ENCODE results near the gene MOB1A. TPM values are rescaled to one million over a fixed set of nuclear protein-coding genes. Genes with fewer than 3 reads are reported as not detected.
A peak's percentile ranks its signal among the peaks of the same experiment; 100 is the strongest.
"Not testable (repeated sequence)": the region's sequence is repeated elsewhere in the genome, so short reads cannot be mapped to it uniquely, and the experiment has no call there.

The MOB1A gene
- total RNA-seq, 1 experiment from 2014 or later: 206 TPM

DNA sequence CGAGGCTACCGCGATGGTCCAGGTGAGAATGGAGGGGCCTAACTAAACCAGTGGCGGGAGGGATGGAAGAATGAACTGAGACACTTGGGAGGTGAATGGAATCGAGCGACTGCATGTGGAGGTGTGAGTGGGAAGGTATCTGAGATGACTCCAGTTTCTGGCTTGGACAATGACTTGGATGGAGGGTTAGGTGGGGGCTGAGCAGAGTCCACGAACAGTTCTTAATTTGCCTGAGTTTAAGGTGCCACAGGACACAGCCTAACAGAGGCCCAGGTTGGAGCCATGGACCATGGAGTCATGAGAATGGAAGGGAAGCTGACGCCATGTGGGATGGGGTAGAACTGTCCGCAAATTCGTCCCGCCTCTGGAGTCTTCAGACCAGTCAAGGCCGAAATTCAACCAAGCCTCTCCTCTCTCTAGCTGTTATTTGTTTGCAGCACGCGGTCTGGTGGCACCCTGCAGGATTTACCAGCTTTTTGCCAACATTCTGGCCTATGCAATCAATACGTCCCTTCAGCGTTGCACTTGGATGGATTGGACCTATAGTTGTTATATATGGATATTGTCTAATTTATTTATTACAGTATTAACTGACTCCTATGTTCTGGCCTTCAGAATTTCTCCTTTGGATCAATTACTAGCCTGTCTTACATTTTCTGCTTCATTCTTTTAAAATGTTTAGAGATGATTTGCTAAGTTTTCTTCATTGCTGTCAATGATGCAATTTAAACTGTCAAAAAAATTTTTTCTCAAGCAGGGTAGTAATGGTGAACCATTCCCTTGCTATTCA is 30.0 kb downstream of the MOB1A start:
- no peak for DNase-seq (ENCODE audit: low read depth)

DNA sequence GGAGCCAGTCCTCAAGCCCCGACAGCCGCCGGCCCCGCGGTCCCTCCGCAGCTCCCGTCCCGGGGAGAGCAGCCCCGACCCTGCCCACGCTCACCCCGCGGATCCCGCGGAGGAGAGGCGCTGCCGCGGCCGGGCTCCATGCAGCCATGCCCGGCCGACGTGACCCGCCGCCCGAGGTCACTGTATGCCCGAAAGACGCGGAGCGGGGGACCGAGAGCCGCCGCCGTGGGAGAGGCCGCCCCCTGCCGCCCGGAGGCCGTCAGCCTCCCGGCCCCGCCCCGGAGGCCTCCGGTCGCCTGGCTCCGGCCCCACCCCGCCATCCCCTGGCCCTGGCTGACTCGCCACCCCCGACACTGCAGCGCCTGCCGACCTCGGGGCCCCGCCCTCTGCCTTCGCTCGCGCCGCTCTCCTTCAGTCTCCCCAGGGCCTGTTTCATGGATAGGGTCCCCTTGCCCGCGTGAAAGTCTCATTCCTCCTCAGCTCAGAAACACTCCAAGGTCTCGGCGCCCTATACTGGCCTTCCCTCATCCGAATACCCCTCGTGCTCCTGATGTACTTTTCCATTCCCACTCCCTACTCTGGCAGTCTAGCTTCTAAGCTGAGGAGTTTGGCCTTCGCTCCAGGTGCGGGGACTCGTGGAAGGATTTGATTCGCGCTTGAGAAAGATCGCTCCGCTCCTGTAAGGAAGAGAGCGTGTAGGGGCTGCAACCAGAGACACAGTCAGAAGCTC is 30.8 kb downstream of the MOB1A start, which contains the start of gene BOLA3:
BOLA3 (minus strand) TSS at position 186 of the 730 bp plus-strand sequence; CDS start at position 148, 38 bp downstream.
- peak; percentile 73 for DNase-seq (ENCODE audit: low read depth)

DNA sequence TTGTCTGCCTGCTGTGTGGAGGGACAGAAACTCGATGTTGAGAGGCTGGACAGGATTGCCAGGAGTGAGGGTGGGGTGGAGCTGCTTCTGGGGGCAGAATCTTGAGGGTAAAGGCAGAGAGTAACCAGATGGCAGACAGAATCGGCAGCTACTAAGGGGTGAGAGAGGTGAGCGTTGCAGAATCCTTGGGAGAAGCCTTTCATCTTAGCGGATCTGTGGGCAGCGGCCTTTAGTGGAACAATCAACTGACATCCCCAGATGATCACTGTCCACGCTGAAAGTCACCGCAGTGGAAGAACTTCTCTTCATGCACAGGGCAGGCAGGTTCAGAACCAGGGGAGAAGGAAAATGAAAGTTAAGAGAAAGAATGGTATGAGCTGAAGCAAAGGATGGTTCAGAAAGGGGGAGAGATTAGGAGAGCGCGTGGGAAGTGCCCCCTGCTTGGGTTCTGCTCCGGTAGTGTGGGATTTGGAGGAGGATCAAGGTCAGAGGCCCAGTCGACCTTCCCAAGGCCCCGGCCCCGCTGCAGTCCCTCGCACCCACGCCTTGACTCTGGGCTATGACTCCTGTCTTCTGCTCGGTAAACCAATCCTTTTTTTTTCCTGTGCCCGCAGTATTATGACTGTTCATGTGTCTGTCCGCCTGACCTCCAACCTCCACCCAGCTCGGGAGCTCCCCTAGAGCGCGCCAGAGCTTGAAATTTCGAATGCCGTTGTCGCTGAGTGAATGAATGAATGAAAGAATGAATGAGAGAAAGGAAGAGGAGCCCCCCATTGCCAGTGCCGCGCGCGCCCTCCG is 31.6 kb downstream of the MOB1A start:
- DNase-seq (ENCODE audit: low read depth): peak; percentile 45

DNA sequence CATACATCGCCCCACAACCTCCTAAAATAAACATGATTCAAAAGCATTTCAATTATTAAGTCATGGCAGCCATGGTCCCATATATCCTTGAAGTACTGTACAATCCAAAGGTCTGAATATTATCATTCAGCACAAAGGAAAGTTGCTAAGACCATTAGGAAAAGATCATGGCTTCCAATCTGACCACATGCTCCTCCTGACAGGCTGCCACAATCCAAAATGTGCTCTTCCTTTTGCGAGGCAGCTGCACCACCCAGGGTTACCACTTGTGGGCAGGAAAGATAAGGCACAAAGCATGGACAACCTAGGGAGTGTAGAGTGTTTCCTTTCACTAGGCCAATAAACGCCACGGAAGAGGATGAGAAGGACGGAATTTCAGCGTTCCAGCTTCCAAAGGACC is 36.3 kb downstream of the MOB1A start:
- no peak for DNase-seq (ENCODE audit: low read depth)

DNA sequence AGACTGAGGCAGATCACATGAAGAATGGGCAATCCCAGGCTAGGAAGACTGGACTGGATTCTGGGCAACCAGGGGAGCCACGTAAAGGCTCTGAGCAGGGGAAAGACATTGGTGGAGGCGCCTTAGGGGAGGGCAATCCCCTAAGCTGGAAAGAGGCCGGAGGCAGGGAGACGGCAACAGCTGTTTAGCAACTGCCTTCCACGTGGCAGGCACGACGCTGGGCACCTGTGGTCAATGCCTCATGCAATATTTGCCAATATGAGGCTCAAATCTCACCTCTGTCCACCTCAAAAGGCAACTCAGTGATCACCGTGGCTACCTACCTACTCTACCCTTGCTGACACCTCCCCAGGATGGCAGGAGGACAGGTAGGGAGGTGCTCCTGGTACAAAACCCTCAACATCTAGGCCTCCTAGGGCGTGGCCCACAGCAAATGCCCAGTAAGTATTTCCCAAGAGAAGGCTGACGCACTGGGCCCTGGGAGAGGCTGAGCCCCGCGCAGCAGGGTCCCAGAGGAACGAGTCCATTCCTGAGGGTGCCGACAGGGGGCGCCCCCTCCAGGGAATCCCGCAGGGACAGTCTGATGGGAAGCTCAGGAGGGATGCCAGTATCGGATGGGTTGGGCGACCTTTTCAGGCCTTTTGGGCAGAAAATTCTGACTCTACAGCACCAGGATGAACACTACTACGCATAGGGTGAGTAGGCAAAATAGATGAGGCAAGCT is 39.9 kb downstream of the MOB1A start:
- no peak for DNase-seq (ENCODE audit: low read depth)

DNA sequence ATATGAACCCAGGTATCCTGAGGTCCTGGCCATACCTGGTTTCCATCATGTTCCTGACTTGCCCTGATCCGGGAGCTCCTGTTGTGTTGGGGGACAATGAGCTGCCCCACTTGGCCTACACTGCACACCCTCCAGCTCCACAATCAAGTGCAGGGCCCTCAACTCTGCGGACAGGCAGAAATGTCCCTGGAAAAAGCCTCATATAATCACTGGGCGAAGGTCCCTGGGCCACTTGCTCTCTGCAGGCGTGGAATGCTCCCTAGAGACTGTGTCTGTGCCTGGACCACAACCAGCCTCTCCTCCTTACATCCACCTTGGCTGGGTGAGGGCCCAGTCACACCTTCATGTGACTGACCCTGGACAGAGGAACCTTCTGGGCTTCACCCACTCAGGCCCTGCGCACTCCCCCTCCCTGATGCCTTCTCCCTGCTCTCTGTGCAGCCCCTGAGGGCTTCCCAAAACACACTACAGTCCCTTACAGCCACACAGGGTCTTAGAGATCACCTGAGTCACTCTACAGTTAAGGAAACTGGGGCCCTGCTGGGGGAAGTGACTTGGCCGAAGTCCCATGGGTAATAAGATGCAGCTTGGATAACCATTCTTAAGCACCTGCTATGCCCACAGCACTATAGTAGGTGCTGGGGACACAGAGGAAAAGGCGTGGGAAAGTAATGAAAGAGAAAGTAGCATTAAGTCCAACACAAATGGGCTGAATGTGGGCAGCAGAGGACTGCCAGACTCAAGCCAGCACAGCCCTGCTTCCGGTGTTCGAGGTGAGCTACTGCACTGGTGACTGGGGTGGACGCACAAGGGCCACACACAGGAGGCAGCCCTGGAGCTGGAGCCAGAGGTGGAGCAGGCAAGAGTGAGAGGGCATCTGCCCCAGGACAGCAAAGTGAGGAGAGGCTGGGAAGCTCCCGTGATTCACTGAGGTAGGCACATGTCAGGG is 40.8 kb downstream of the MOB1A start:
- no peak for DNase-seq (ENCODE audit: low read depth)

DNA sequence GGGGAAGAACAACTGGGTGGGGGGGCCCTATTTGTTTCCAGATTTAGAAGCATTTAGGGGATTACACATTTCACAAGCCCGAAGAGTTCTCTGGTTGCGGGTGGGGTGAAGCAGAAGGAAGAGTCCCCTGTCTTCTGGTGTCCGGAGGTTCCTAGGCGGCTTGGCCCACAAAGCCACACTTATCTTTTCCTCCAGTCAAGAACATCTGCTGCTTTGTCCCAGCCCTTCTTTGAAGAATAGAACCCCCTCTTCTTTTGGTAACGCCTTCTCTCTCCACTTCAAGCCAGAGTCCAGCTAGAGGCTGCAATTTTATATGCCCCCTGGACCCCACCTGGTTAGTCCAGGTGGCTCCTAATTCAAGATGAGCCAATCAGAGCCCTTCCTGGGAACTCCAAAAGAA is 46.8 kb downstream of the MOB1A start:
- no peak for DNase-seq (ENCODE audit: low read depth)

DNA sequence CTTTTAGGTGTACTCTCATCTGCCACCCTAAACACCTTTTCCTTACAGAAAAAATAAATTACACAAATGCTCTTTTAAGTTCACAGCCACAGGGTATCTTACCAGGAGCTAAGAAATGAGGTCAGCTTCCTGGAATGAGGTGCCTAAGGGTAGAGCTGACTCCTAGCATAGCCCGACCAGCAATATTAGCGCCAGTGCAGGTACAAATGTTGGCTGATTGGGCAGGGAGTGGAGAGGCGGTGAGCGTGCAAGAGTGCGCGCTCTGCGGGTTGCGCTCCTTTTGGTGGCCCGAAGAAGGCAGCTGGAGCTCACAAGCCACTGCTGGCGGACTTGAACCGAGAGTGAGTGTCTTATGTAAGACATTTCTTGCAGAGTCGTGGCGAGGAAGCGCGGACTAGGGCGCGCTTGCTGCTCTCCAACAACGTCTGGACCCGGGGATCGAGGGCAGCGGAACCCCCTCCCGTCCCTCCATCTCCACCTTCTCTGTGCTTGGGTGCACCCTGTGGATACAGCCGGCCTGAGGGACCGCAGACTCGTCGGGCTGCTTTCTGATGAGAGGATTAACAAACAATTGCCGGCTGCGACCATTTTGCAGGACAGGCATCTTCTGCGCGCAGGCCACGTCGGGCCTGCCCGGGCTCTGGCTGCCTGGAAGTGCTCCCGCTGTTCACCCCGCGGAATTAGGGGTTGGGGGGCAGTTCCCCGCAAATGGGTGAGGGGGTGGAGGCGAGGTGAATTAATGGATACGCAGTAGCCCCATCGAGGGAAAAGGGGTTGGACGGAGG is 48.3 kb downstream of the MOB1A start:
- DNase-seq (ENCODE audit: low read depth): peak; percentile 32

DNA sequence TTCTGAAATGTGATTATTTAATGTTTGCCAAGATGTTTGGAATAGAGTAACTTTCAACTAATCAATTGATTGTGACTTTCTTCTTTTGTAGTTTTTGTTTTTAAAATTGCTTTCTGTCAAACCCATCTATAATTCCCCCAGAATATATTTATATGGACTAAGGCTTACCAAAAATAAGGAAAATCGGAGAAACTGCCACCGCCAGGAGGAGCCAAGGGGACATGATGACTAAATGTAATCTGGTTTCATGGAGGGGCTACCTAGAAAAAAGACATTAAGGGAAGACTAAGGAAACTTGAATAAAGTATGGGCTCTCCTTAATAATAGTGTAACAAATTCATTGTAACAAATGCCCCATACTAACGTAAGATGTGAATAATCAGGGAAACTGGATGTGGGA is 50.5 kb downstream of the MOB1A start:
- no peak for DNase-seq (ENCODE audit: low read depth)

DNA sequence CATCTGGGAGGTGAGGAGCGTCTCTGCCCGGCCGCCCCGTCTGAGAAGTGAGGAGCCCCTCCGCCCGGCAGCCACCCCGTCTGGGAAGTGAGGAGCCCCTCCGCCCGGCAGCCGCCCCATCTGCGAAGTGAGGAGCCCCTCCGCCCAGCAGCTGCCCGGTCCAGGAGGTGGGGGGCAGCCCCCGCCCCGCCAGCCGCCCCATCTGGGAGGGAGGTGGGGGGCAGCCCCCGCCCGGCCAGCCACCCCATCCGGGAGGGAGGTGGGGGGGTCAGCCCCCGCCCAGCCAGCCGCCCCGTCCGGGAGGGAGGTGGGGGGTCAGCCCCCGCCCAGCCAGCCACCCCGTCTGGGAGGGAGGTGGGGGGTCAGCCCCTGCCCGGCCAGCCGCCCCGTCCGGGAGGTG is 54.7 kb downstream of the MOB1A start:
- not testable (repeated sequence) for DNase-seq (ENCODE audit: low read depth)

DNA sequence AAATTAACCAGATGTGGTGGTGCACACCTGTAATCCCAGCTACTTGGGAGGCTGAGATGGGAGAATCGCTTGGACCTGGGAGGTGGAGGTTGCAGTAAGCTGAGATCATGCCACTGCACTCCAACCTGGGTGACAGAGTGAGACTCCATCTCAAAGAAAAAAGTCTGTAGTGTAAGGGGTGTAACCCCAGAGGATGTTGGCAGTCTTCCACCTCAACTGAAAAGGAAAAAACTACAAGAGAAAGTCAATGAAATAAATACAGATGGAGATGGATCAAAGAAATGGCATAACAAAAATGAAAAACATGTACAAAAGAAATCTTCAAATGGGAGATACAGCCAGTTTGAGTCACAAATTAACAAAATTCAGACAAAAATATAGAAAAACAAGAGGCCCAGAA is 56.8 kb downstream of the MOB1A start:
- DNase-seq (ENCODE audit: low read depth): peak; percentile 7

DNA sequence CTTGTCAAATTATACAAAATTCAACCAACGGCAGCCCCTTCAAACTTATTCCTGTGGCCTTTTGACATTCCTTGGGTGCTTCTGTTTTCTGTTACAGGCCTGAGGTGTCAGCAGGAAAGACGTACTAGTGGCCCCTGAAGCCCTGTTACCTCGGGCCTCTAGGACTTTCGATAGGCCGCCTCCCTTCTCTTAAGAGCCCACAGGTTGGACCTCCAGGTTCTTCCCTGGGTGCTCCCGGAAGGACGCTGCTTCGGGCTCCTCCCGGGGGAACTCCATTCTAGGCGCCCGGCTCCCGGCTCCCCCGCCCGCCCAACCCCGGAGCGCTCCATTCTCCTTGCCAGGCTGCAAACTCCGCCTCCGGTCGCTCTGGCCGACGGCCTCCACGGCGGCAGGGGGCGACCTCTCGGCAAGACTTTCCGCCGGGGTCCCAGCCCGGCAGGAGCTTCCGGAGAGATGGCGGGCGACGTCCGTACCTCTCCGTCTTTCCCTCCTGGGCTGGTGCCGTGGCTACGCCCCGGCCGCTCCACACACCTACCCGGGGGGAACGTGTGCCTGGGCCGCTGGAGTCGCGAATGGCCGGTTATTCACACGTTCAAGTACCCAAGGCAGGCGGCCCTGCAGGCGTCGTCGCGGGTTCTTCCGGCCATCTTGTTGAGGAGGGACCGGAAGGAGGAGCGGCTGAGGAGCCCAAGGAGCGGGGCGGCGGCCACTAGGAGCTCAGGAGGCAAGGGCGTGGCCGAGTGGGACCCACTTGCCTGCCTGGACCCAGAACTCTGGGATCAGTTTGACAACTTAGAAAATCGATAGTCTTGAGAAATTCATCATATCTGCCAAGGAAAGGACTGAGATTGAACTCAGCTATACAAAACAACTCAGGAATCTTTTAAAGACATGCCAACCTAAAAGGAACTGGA is 58.5 kb downstream of the MOB1A start:
- peak; percentile 80 for DNase-seq (ENCODE audit: low read depth)

DNA sequence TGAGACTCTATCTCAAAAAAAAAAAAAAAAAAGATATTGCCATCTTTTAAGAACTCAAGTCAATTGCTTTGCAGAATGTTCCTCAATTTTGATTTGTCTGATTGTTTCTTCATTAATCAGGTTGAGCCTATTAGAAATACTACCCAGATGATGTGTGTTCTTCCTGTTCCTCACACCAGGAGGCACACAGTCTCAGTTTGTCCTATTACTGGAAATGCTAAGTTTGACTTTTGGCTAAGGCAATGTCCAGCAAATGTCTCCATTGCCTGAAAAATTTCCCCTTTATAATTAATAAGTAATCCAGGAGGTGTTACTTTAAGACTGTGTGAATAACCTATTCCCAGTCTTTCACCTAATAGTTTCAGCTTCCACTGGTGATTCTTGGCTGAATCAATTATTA is 59.3 kb downstream of the MOB1A start:
- DNase-seq (ENCODE audit: low read depth): peak; percentile 17

DNA sequence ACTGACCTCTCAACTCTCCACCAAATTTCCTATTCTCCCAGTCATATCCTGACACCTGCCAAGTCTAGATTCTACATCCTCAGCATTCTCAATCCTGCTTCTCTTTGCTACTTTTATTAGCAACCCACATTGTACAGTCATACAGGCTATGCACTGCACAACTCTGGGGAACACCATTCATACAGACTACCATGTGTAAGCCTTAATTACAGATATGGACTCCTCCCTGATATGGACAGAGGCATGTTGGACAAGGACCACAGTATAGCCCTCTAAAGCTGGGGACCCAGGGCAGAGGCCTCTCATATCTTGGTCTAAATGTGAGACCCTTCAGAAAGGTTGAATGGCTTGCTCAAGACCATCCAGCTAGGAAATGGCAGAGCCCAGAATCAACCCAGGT is 67.3 kb downstream of the MOB1A start:
- no peak for DNase-seq (ENCODE audit: low read depth)

DNA sequence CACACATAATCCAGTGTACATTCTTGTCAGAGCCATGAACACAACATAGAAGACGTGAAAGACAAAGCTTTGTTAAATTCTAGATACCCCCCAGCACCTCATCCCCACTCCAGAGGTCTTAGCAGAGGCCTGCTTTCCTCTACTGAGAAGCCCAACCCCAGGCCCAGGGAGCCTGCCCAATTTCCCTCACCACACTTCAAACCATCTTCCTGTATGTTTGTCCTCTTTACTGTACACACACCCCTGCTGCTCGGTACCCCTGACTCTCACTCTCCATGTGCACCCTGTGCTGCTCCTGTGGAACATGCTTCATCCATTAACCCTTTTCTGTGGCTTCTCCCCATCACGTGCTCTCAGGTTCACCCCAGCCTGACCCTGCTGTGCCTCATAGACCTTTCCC is 68.1 kb downstream of the MOB1A start:
- no peak for DNase-seq (ENCODE audit: low read depth)

DNA sequence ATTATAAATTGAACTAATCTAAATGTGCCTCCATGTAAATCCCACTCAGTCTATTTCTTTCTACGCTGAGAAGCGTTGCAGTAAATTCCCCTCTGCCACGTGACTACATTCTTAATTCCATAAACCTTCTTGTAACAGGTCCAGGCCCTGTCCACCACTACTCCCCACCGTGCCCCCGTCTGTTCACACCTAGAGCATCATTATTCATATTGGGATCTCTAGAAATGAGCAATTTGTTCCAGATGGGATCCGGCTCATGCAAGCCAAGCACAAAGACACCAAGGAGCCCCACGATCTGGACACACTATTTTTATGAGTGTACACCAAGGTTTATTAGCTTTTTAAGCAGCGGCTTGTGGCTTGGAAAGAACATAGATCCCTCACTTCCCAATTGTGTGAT is 69.1 kb downstream of the MOB1A start:
- DNase-seq (ENCODE audit: low read depth): no peak

DNA sequence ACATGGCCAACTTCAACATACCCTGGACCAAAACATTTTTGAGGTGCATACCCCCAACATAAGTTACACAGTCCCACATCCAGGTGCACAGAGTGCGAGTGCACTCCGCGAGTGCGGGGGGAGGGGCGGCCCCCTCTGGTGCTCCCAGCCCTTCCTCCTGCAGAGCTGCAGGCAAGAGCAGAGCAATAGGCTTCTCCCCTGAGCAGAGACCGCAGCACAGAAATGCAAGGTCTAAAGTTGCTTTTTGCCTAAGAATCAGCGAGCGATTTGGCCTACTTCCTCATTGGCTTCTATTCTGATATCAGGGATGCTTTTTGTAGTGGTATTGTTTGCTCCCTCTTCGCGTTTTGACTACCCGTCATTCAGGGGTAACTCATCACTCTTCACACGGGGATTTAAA is 71.6 kb downstream of the MOB1A start:
- DNase-seq (ENCODE audit: low read depth): no peak

DNA sequence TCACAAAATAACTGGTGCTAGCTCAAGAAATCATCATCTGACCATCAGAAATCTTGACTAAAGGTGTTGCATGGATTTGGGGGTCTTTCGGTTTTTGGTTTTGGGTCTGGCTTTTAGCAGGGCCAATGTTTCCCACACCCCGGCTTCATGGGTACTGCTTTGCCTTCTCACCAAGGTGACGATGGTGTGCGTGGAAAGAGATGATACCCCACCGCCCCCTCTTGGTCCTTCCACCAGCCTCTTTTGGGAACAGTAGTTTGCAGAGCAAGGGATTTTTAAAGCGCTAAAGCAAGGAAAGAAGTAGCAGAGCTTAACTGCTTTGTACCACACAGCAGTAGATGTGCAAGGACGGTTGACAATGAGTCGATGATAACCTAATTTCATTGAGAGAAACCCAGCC is 73.3 kb downstream of the MOB1A start:
- DNase-seq (ENCODE audit: low read depth): no peak

DNA sequence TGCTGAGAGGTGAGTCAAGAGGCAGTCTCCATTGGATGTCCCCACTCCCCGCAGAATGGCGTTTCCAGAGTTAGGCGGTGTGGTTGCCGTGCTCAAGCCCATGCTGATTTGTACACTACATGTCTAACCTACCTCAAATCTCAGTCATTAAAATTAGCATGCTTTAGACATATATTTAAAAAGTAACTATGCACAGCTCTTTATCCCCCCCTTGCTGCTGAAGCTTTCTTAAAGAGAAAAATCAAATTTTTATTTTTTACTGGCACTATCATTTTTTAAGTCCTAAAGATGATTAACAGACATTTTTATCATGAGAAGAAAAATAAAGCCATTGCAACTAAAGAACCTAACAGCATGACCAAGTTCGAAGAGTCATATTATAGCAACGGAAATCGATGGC is 73.8 kb downstream of the MOB1A start:
- no peak for DNase-seq (ENCODE audit: low read depth)
